HepG2 (cell line): ENCODE measurements around the gene SBNO1. TPM values are rescaled to one million over a fixed set of nuclear protein-coding genes. Genes with fewer than 3 reads are reported as not detected.

ENCODE experiments used
- ATAC-seq: fragments of 200-7000 bp; cut with Tn5 transposase; 3 replicates; pipeline ENCODE4 v1.9.1; 2020; ENCODE audit warnings: mild to moderate bottlenecking, moderate library complexity
- BruUV-seq: library from RNA; stranded (reverse); fragments of 400-500 nt; replicated peaks from 2 replicates; lab custom pipeline; 2021; lab: Mats Ljungman, UMichigan
- CTCF ChIA-PET: fragments of 300-600 bp; formaldehyde crosslinking; extraction: SDS; loops from one replicate; lab custom pipeline; 2021; ENCODE audit warnings: low total read pairs, inconsistent platforms, low intra/inter-chr PET ratio; lab: Yijun Ruan, JAX
- POLR2A ChIA-PET: fragments of 350-600 bp; sonication (Branson Sonifier 250); formaldehyde crosslinking; loops from one replicate; lab custom pipeline; 2020; ENCODE audit warnings: antibody characterized with exemption, inconsistent platforms; lab: Yijun Ruan, JAX
- DNase-seq: peaks from one replicate; pipeline ENCODE4 v3.0.0-alpha.2; 2015; ENCODE audit warnings: low spot score
- FAIRE-seq: peaks from 3 replicates; lab custom pipeline; 2011; peaks lifted over from hg19 to GRCh38; lab: Jason Lieb, UNC
- H2AFZ ChIP-seq: one replicate; pipeline ENCODE4 v1.6.1; 2011; ENCODE audit warnings: low read length, inconsistent platforms
- H3K27ac ChIP-seq: fragments of 300-600 bp; 3 replicates; pipeline ENCODE4 v1.8.0; 2011; ENCODE audit warnings: mixed run types, mild to moderate bottlenecking, mixed read lengths, low read length, inconsistent platforms; ENCODE audit not compliant: insufficient read depth; ENCODE audit errors: extremely low read length
- H3K27me3 ChIP-seq, 2 experiments: fragments of 200-600 bp in 1 of 2; 2 replicates in 1 of 2; 3 replicates in 1 of 2; pipeline versions ENCODE4 v1.6.0 to v1.8.0; 2011; ENCODE audit warnings: low read length in 2 of 2, mild to moderate bottlenecking in 2 of 2, moderate library complexity in 2 of 2, inconsistent platforms in 1 of 2; ENCODE audit not compliant: insufficient read depth in 2 of 2, control insufficient read depth in 1 of 2
- H3K36me3 ChIP-seq, 2 experiments: fragments of 200-600 bp in 1 of 2; replicated peaks in 1 of 2; 2 replicates in 1 of 2; 3 replicates in 1 of 2; pipeline versions ENCODE4 v1.5.1 to v1.8.0; 2011; ENCODE audit warnings: low read length in 2 of 2, inconsistent platforms in 1 of 2; ENCODE audit not compliant: insufficient read depth in 2 of 2, control insufficient read depth in 1 of 2
- H3K4me1 ChIP-seq: 2 replicates; pipeline ENCODE4 v1.5.1; 2012; ENCODE audit warnings: low read length, inconsistent platforms; ENCODE audit not compliant: insufficient read depth
- H3K4me2 ChIP-seq: 2 replicates; pipeline ENCODE4 v1.6.0; 2011; ENCODE audit warnings: low read depth, low read length, inconsistent platforms
- H3K4me3 ChIP-seq, 3 experiments: fragments of 200-600 bp in 1 of 3; sonication (generic), shearing (Covaris generic) in 1 of 3; replicated peaks in 1 of 3; 2 replicates each; pipeline ENCODE4 v1.5.1; 2011 to 2016; ENCODE audit warnings: low read length in 3 of 3, inconsistent platforms in 2 of 3, low read depth in 2 of 3, mild to moderate bottlenecking in 2 of 3, control low read depth in 1 of 3, mixed read lengths in 1 of 3; ENCODE audit not compliant: insufficient read depth in 1 of 3
- H3K79me2 ChIP-seq: one replicate; pipeline ENCODE4 v1.6.1; 2011; ENCODE audit warnings: low read length, inconsistent platforms; ENCODE audit not compliant: insufficient read depth
- H3K9ac ChIP-seq: 2 replicates; pipeline ENCODE4 v1.6.0; 2011; ENCODE audit warnings: mild to moderate bottlenecking, low read depth, low read length, inconsistent platforms; ENCODE audit not compliant: insufficient read depth
- H3K9me3 ChIP-seq: 2 replicates; pipeline ENCODE4 v1.5.1; 2012; ENCODE audit warnings: mild to moderate bottlenecking, low read length
- H4K20me1 ChIP-seq: 2 replicates; pipeline ENCODE4 v1.6.0; 2011; ENCODE audit warnings: inconsistent platforms, mild to moderate bottlenecking, low read length, moderate library complexity; ENCODE audit not compliant: insufficient read depth
- ELF4 ChIP-seq: sonication (generic); formaldehyde crosslinking; IDR thresholded peaks from 2 replicates; pipeline ENCODE4 v1.5.0; 2020; ENCODE audit warnings: missing genetic modification reagents, mild to moderate bottlenecking, moderate library complexity, borderline replicate concordance
- ZNF263 ChIP-seq: sonication (generic); formaldehyde crosslinking; IDR thresholded peaks from 2 replicates; pipeline ENCODE4 v1.4.0; 2020; ENCODE audit warnings: missing genetic modification reagents
- WGBS: methylation state at CpG from one replicate; pipeline ENCODE4 v1.1.6; 2017; ENCODE audit warnings: low lambda C conversion rate; 5-methylcytosine and 5-hydroxymethylcytosine counted together
- in situ Hi-C: cut with HindIII; loops from 2 replicates; pipeline ENCODE4 v1.10.0; 2017; ENCODE audit warnings: low pct_unique_long_range_greater_than_20kb; ENCODE audit not compliant: extremely low pct_ligation_motif_present
- intact Hi-C: fragments of 100-400 bp; cut with micrococcal nuclease; formaldehyde crosslinking; loops from one replicate; pipeline ENCODE4 v1.10.0; 2022; ENCODE audit not compliant: unreplicated experiment
- polyA plus RNA-seq, 8 experiments: library from polyadenylated mRNA; depleted of rRNA in 3 of 8; stranded (reverse) in 7 of 8; unstranded in 1 of 8; fragments of >200 nt; fragmentation: Illumina TruSeq in 4 of 8; extraction: Trizol in 4 of 8; gene quantifications; 2 replicates each; pipeline versions ENCODE4 v1.2.1 to v1.2.3, GENCODE V29; 2011 to 2016; ENCODE audit warnings: low read depth in 4 of 8, missing spikeins in 1 of 8, mixed read lengths in 1 of 8; ENCODE audit not compliant: insufficient read depth in 1 of 8
- total RNA-seq, 5 experiments: library from RNA; depleted of rRNA; stranded (reverse); fragments of >200 nt; fragmentation: Illumina TruSeq; extraction: Trizol; gene quantifications; 2 replicates each; pipeline ENCODE4 v1.2.3, GENCODE V29; 2016; ENCODE audit warnings: low read depth in 1 of 5
- TF ChIP-seq, protein P1 (sequence below): IDR thresholded peaks from 2 replicates; pipeline ENCODE4 v1.6.1; 2018; ENCODE audit warnings: missing genetic modification reagents, mild to moderate bottlenecking, missing compliant biosample characterization
- TF ChIP-seq, protein P2 (sequence below): sonication (generic); formaldehyde crosslinking; IDR thresholded peaks from 2 replicates; pipeline ENCODE4 v1.5.0; 2020; ENCODE audit warnings: mild to moderate bottlenecking, missing genetic modification reagents

Gene SBNO1
- total and polyA plus RNA-seq, 2 of the 13 experiments (the other 11 are each of a cell fraction or from before 2014, with no cell fraction given), result 10.9 to 40.2 TPM

DNA sequence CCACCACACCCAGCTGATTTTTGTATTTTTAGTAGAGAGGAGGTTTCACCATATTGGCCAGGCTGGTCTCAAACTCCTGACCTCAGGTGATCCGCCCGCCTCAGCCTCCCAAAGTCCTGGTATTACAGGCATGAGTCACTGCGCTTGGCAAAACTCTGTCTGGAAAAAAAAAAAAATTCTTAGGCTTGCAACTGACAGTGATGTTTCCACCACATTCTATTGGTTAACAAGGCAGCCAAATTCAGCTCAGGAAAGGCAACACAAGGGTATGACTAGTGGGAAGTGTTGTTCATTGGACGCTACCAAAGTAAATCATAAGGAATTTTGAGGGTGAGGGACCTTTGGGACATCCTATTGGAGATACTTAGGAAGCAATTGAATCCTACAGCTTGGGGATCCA, 2.9 kb upstream of the SBNO1 start:
- FAIRE-seq, result no peak
- CTCF ChIA-PET, result no interaction called here

More for the DNA sequence above, 2.9 kb upstream of the SBNO1 start:
- no peak overlapping the region for H3K27ac ChIP-seq
- peaks cover 29% of the 10 kb centered on the region for H3K4me1 ChIP-seq
- H3K4me2 ChIP-seq, result no peak overlapping the region
- no peak overlapping the region for H2AFZ ChIP-seq
- in situ Hi-C loops, result no loop called here
- H3K27me3 ChIP-seq, result no peaks in the 10 kb centered on the region; a peak in 1 of 5 replicates
- H4K20me1 ChIP-seq, result peaks cover 15% of the 10 kb centered on the region
- no peaks in the 10 kb centered on the region for H3K9me3 ChIP-seq
- H3K36me3 ChIP-seq, result no peaks in the 10 kb centered on the region
- POLR2A ChIA-PET, result no interaction called here
- no peak overlapping the region for H3K4me3 ChIP-seq
- ATAC-seq, result no peak
- no peak for DNase-seq
- peaks cover 21% of the 10 kb centered on the region for H3K79me2 ChIP-seq
- TF ChIP-seq ELF4 (no peak), ZNF263 (CRISPR knock-in tag) (no peak)
- TF ChIP-seq, protein P1, sequence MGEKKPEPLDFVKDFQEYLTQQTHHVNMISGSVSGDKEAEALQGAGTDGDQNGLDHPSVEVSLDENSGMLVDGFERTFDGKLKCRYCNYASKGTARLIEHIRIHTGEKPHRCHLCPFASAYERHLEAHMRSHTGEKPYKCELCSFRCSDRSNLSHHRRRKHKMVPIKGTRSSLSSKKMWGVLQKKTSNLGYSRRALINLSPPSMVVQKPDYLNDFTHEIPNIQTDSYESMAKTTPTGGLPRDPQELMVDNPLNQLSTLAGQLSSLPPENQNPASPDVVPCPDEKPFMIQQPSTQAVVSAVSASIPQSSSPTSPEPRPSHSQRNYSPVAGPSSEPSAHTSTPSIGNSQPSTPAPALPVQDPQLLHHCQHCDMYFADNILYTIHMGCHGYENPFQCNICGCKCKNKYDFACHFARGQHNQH (CRISPR knock-in tag), result no peak
- TF ChIP-seq, protein P2, sequence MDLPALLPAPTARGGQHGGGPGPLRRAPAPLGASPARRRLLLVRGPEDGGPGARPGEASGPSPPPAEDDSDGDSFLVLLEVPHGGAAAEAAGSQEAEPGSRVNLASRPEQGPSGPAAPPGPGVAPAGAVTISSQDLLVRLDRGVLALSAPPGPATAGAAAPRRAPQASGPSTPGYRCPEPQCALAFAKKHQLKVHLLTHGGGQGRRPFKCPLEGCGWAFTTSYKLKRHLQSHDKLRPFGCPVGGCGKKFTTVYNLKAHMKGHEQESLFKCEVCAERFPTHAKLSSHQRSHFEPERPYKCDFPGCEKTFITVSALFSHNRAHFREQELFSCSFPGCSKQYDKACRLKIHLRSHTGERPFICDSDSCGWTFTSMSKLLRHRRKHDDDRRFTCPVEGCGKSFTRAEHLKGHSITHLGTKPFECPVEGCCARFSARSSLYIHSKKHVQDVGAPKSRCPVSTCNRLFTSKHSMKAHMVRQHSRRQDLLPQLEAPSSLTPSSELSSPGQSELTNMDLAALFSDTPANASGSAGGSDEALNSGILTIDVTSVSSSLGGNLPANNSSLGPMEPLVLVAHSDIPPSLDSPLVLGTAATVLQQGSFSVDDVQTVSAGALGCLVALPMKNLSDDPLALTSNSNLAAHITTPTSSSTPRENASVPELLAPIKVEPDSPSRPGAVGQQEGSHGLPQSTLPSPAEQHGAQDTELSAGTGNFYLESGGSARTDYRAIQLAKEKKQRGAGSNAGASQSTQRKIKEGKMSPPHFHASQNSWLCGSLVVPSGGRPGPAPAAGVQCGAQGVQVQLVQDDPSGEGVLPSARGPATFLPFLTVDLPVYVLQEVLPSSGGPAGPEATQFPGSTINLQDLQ (CRISPR knock-in tag), result no peak
- intact Hi-C loops, result no loop called here
- WGBS, result 95% methylated on average over 3 of the region's 4 CpGs
- no peak overlapping the region for H3K9ac ChIP-seq
- BruUV-seq, result no TSS peak
